GM18517 (cell line): ENCODE measurements around the gene CD274.
A peak's percentile ranks its signal among the peaks of the same experiment; 100 is the strongest.
"Not testable (repeated sequence)": the region's sequence is repeated elsewhere in the genome, so short reads cannot be mapped to it uniquely, and the experiment has no call there.

Experiments
- ATAC-seq: cut with Tn5 transposase; IDR thresholded peaks from one replicate; pipeline ENCODE4 v1.9.1; 2021; ENCODE audit warnings: mild to moderate bottlenecking, moderate library complexity; ENCODE audit not compliant: unreplicated experiment

The CD274 gene

DNA sequence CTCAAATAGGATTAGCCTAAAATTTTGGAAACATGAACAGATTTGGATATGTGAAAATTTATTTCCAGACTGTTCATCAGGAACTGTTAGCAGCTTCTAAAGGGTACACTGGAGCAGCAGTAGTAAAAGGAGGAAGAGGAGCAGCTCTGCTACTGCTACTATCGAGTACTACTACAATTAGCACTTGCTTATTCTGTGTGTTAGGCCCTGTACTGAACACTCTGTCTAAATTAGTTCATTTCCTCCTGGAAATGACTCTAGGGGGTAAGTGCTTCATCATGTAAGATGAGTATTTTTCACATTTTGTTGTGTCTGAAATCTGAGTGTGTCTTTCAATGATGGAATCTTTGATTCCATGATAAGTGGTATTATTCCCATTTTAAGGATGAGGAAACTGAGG, 9.8 kb downstream of the CD274 start:
- ATAC-seq, result no peak

DNA sequence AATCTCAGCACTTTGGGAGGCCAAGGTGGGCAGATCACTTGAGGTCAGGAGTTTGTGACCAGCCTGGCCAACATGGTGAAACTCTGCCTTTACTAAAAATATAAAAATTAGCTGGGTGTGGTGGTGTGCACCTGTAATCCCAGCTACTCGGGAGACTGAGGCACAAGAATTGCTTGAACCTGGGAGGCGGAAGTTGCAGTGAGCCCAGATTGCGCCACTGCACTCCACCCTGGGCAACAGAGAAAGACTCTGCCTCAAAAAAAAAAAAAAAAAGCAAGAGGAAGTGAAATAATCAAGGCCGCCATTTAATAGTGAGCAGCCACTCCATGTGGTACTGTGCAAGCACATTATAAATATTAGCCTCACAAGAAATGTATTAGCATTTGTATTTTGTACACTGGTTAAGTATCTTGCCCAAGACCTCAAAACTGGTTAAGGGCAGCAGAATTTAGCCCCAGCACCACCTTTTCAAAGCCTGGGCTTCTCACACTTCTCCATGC, 14.5 kb downstream of the CD274 start:
- ATAC-seq, result not testable (repeated sequence)

DNA sequence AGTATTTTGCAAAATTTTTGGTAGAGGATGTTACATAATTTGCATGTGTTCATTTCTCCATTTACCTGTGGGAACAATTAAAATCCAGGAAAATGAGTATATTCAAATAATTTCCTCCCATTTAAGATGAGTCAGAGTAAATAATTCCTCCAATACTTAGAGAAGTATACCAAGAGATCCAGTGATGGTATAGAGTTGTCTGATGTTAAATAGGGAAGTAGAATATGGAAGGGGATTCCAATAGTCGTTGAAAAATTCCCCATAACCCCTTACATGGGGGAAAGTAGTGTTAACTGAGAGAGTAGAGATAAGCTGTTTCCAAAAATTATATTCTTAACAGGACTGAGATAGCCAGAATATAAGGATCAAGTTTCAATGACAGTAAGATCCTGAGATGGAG, 15.7 kb downstream of the CD274 start:
- ATAC-seq, result no peak

DNA sequence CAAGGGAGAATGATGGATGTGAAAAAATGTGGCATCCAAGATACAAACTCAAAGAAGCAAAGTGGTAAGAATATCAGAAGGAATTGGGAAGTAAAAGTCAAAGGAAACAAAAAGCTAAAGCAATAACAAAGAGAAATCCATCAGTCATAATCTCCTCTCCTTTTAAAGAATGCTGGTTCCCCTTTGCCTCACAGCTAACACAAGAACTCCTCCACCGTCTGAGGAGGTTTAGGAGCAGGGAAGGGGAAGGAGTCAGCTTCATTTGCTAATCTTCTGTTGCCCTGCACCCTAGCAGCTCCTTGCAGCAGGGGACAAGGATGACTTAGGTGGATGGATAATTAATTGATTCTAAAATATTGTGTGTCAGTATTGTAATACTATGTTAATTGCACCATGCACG, 16.4 kb downstream of the CD274 start:
- ATAC-seq, result no peak

DNA sequence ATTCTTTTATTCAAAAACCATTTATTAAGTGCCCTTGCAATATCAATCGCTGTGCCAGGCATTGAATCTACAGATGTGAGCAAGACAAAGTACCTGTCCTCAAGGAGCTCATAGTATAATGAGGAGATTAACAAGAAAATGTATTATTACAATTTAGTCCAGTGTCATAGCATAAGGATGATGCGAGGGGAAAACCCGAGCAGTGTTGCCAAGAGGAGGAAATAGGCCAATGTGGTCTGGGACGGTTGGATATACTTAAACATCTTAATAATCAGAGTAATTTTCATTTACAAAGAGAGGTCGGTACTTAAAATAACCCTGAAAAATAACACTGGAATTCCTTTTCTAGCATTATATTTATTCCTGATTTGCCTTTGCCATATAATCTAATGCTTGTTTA, 18.5 kb downstream of the CD274 start:
- no peak for ATAC-seq

DNA sequence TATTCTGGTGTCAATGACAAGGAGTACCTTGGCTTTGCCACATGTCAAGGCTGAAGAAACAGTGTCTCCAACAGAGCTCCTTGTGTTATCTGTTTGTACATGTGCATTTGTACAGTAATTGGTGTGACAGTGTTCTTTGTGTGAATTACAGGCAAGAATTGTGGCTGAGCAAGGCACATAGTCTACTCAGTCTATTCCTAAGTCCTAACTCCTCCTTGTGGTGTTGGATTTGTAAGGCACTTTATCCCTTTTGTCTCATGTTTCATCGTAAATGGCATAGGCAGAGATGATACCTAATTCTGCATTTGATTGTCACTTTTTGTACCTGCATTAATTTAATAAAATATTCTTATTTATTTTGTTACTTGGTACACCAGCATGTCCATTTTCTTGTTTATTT, 19.8 kb downstream of the CD274 start:
- ATAC-seq, result no peak

DNA sequence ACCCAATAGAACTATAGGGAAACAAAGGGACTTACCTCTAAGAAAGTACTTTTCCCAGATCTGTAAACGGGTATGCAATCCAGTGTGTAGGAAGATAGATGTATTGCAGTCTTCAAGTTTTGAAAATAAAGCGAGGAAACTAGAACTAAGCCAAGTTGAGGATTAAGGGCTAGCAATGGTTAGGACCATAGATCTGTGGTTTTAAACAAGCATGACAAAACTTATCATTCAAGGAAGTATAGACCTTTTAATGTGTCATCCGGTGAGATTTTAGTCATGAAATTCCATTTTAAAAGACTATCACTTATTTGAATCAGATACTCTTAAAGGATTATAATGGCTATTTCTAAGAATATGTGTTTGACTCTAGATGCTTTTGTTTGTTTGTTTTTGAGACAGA, 20.5 kb downstream of the CD274 start:
- no peak for ATAC-seq

DNA sequence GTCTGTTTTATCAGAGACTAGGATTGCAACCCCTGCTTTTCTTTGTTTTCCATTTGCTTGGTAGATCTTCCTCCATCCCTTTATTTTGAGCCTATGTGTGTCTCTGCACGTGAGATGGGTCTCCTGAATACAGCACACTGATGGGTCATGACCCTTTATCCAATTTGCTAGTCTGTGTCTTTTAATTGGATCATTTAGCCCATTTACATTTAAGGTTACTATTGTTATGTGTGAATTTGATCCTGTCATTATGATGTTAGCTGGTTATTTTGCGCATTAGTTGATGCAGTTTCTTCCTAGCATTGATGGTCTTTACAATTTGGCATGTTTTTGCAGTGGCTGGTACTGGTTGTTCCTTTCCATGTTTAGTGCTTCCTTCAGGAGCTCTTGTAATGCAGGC, 25.3 kb downstream of the CD274 start:
- not testable (repeated sequence) for ATAC-seq

DNA sequence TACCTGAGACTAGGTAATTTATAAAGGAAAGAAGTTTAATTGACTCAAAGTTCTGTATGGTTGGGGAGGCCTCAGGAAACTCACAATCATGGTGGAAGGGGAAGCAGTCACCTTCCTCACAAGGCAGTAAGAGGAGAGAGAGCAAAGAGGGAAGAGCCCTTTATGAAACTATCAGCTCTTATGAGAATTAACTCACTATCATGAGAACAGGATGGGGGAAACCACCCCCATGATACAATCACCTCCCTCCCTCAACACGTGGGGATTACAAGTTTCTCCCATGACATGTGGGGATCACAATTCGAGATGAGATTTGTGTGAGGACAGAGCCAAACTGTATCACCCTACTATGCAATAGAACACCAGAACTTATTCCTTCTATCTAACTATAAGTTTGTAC, 27.9 kb downstream of the CD274 start:
- no peak for ATAC-seq

DNA sequence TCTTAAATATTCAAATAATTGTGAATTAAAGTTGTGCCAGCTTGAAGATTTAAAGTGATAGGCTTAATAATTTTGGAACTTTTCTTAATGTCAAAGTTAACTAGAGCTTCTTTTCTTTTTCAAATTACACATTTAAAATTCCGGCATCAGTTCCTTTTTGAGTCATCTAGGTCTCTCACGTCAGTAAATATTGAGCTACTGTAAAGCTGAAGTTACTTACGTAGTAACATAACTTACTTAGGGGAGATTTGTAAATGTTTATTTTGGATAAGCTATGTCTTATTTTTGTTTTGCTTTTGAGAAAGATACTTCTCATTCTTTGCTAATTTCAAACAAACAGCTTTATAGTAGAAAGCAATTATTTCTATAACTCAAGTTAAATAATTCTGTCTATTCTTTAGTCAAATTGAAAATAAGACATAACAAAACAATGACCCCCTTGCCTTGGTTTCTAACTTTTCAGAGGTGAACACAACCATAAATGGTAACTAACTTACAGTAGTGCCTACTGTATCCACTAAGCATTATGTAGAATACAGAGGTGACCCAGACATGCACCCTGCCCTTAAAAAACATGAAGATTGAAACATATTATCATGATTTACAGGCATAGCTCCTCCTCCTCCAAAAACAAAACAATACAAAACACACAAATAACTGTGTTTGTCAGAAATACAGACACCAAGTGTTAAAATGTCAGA, 29.8 kb downstream of the CD274 start:
- peak; percentile 59 for ATAC-seq

DNA sequence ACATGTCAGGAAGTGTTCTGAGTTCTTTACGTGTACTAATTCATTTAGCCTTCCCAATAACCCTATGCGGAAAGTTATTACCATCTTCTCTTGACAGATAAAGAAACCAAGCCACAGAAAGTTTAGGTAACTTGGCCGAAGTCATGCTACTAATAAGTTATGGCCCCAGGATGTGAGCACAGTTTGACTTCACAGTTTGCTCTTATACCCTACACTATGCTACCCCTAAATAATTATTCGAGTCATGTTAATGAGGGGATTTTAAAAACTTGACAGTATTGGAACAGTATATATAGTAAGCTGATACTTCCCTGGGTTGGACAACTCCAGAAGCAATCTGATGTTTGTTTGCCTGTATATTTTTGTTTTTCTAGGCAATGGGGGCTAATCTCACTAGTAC, 30.6 kb downstream of the CD274 start:
- no peak for ATAC-seq

DNA sequence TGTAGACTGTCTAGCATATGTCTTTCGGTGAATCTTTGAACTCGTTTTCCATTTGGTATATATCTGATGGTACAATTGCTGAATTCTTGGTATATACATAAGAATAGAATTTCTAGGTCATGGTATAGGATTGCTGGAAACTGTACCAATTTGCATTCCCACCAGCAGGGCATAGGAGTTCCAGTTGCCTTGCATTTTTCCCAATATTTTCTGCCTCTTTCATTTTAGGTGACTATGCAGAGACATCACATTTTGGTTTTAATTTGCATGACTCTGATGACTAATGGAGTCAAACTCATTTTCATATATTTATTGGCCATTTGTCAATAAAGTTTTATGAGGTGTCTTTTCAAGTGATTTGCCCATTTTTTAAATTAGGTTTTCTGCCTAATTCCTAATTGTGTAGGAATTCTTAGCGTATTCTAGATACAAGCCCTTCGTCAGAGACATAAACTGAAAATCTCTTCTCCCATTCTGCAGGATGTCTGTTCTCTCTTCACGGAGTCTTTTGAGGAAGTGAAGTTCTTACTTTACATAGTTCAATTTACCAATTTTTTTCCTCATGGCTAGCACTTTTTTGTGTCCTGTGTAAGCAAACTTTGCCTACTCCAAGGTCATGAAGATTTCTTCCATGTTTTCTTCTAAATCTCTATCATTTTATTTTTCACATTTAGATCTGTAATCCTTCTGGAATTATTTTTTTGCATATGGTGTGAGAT, 31.1 kb downstream of the CD274 start:
- ATAC-seq, result no peak

DNA sequence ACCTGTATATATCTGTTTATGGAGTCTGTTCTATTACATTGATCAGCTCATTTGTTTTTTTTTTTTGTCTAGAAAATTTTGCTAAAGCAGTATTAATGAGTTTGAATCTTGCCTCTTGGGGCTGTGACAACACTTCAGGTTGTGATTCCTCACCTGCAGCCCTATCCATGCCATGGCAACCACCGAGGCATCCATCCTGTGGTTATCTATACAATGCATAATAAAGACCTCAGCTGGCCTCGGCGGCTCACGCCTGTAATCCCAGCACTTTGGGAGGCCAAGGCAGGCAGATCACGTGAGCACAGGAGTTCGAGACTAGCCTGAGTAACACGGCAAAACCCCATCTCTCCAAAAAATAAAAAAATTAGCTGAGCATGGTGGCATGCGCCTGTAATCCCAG, 31.9 kb downstream of the CD274 start:
- no peak for ATAC-seq

DNA sequence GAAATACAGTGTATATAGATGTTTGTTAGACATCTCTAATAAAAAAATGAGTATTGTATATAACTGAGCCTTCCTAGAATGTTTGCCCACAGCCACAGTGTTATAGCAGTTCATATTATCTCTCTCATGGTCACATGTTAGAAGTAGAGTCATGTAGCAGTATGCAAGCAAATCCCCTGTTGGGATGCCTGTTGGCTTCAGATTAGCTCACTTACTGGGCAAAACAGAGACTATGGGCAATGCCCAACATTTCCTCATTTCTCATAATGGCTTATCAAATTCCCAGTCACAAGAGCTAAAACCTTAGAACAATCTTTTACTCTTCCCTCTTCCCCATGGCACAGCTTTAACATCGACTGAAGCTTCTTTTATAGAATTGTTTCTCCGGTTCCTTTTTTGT, 33.0 kb downstream of the CD274 start:
- ATAC-seq, result no peak

DNA sequence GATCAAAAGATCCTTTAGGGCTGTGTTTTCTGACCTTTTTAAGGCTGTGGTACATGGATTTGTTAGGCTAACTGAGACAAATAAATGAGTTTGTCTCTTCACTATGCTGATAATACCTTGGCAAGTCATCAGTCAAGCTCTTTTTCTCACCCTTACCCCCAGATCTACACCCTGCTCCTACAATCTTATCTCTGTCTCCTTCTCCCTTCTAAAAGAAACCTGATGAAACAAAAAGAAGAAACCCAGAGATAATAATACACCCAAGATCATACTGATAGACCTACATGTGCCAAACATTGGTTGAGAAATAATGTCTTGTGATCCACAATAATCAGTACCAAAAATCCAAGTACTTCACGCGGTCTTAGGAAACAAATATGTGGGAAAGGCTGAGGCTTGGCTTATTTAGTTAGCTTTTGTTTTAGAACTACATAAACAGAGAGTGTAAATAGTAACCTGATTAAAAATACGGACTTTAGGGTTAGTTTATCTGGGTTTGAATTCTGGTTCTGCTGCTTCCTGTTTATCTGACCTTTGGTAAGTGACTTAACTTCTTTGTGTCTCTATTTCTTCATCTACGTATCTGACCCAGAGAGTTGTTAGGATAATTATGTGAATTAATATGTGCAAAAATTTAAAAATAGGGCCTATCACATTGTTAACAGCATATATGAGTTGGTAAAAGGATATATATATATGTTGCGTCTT, 35.2 kb downstream of the CD274 start:
- no peak for ATAC-seq

DNA sequence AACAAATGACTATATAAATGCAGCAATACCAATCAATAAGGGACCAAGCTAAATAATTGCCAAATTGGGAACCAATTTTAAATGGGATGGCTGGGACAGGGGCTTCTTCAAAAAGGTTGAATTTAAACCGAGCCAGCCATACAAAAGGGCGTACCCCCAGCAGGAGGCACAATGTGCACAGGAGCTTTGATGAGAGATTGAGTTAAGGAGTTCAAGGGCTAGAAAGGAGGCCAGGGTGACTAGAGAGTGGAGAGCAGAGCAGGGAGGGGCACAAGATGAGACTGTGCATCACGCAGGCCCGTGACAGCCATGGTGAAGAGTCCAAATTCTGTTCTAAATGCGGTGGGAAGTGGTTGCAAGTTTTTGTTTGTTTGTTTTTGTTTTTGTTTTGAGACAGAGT, 36.6 kb downstream of the CD274 start:
- no peak for ATAC-seq

DNA sequence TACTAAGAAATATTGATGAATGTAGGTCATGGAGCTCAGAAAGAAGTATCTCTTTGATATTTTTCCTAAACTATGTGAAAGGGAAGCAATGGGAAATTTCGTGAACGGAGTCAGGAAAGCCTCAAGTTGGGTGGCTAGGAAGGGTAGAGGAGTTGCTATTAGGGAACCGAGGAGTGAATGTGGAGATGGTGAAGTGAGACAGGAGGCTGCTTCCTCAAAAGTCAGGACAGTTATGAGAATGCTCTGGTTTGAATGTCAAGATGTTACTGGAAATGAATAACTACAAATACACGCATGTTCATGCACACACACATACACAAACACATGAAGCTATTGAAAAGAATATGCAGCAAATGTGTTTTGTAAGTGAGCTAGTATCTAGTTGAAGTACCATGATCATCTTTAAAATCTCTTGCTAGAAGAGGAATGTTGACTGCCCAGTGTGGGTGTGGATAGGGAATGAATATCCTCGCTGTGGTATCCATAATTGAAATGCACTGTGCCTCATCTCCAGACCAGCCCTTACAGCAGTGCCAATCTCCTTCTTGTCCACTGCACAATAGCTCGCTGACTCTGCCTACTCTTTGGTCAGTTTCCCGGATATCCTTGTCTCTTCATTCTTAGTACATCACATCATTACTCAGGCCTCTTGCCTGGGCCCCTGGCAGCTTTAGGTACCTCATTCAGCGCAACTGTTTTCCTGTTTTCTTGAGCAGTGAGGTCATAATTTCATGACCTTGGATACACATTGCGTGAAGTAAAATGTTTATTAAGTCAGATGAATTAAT, 38.1 kb downstream of the CD274 start:
- no peak for ATAC-seq

DNA sequence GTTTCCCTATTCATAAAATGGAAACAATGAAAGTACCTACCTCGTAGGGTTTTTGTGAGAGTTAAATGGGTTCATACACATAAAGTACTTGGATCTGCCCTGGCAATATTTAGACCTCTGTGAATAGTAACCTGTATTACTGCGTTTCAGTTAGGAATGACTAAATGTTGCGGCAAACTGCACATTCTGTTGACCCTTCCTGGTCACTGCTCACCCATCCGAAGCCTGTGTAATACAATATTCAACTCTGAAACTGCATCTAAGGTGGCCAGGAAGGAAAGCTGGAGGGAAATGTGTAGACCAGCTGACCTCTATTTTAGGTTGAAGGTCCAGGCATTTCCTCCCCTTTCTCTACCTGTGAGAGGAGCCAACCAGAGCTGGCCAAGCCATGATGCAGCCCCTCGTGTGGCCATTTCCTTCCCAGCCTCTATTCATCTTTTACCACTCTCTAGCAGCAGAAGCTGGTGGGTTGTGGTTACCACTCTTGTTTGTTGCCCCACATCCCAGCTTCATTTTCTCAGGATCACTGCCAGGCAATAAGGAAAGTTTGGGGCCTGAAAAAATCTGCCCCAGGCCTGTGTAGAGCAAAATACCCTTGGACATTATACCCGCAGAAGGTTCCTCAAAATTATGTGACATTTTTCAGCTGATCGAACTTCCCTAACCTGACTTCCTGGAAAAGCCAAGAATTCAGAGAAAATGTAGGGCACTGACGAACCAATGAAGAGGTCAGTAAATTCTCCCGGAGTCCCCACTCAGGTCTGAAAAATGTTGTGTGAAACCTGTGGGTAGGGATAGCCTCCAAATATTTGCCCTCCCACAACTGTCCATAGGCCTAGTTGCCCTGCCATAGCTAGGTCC, 39.5 kb downstream of the CD274 start:
- ATAC-seq, result no peak

DNA sequence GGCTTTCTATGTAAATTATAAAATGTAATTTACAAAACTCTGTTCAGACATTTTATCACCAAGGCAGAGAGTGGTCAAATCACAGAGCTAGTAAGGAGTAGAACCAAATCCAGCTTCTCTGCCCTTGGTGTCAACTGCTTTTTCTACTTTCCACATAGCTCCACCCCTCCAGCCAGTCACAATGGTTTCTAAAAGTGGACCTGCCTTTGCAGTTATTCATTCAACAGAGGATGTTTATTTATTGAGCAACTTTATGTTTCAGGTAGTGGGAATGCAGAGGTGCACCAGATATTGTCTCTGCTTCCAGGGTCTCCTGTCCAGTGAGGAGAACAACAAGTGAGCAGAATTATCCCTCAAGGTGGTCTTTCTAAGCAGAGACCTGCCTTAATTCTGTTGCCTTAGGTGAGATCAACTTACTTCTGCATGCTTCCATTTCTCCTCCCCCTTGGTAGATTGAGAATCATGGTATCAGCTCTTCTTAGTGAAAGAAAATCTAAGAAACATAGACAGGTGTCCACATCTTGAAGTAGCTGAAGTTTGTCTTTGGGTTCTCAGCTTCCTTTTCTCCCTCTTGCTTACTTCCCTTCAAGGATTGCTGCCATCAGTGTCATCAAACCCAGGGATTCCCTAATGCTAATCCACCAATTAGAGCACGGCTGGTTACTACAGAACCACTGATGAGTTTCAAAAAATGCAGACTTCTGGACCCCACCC, 42.8 kb downstream of the CD274 start:
- no peak for ATAC-seq
